CMK (cell line): ENCODE data around the gene SEL1L.
"Not testable (repeated sequence)": the region's sequence is repeated elsewhere in the genome, so short reads cannot be mapped to it uniquely, and the experiment has no call there.

ENCODE experiments used
- DNase-seq: peaks from one replicate; pipeline ENCODE4 v3.0.0-alpha.2; 2010; ENCODE audit warnings: low read depth

The SEL1L gene

GRCh38 chr14:81473456-81474147 lies 60.1 kb downstream of the SEL1L start:
- no peak for DNase-seq

- DNase-seq = no peak
These were observed 61.4 kb downstream of the SEL1L start for GRCh38 chr14:81472096-81472800.

- DNase-seq = no peak
These were observed 62.6 kb downstream of the SEL1L start for GRCh38 chr14:81471062-81471461.

- DNase-seq = not testable (repeated sequence)
These were observed 63.2 kb downstream of the SEL1L start for GRCh38 chr14:81470557-81470826.

- DNase-seq = no peak
These were observed 66.8 kb downstream of the SEL1L start for GRCh38 chr14:81466854-81467253.

GRCh38 chr14:81465507-81466228 lies 68.0 kb downstream of the SEL1L start:
- no peak for DNase-seq

GRCh38 chr14:81465003-81465392 lies 68.7 kb downstream of the SEL1L start:
- not testable (repeated sequence) for DNase-seq

- DNase-seq = peak; percentile 27
These were observed 69.2 kb downstream of the SEL1L start for GRCh38 chr14:81464253-81465002.

GRCh38 chr14:81462356-81462755 lies 71.3 kb downstream of the SEL1L start:
- not testable (repeated sequence) for DNase-seq

- DNase-seq = no peak
These were observed 73.7 kb downstream of the SEL1L start for GRCh38 chr14:81459912-81460311.

GRCh38 chr14:81458352-81458751 lies 75.3 kb downstream of the SEL1L start:
- DNase-seq = no peak

- no peak for DNase-seq
These were observed 78.3 kb downstream of the SEL1L start for GRCh38 chr14:81455390-81455789.

GRCh38 chr14:81454572-81455218 lies 79.0 kb downstream of the SEL1L start:
- no peak for DNase-seq

- DNase-seq = no peak
These were observed 80.4 kb downstream of the SEL1L start for GRCh38 chr14:81453166-81453766.

GRCh38 chr14:81452341-81453133 lies 81.1 kb downstream of the SEL1L start:
- DNase-seq = no peak

GRCh38 chr14:81450976-81451375 lies 82.7 kb downstream of the SEL1L start:
- DNase-seq = no peak

GRCh38 chr14:81450100-81450531 lies 83.5 kb downstream of the SEL1L start:
- DNase-seq = no peak

- DNase-seq = no peak
These were observed 84.1 kb downstream of the SEL1L start for GRCh38 chr14:81449576-81449975.

GRCh38 chr14:81449114-81449513 lies 84.5 kb downstream of the SEL1L start:
- DNase-seq = no peak

- DNase-seq = no peak
These were observed 86.5 kb downstream of the SEL1L start for GRCh38 chr14:81447021-81447764.
